Measurements from ENCODE around the gene MID1. TPM values are rescaled to one million over a fixed set of nuclear protein-coding genes. Genes with fewer than 3 reads are reported as not detected.
"Not testable (repeated sequence)": the region's sequence is repeated elsewhere in the genome, so short reads cannot be mapped to it uniquely, and the experiment has no call there.

The MID1 gene
- total RNA-seq, 1 donor from 2014 or later: 17.7 TPM

DNA sequence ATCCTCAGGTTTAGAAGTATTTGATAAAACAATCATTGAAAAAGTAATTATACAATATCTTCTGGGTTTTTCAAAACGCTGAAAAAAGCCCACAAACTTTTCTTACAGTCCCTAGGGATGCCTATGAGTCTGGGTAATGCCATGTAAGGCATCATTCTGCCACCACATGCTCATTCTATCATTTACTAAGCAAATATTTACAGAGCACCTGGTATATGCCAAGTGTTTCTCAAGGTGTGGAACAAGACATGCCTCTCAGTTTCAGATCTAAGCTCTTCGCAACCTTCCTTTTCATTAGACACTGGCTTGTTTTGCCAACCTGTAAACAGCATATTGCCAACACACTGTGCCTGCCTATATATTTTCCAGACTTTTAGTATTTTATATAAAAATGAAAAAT is 17.7 kb downstream of the MID1 start:
- Histone ChIP-seq H3K9ac (ENCODE audit: low read depth in 1 of 3, low read length in 3 of 3) (no peak overlapping the region), H3K27me3 (ENCODE audit: control insufficient read depth in 3 of 3, insufficient read depth in 3 of 3, low read length in 3 of 3) (no peaks in the 10 kb centered on the region), H3K27ac (ENCODE audit: low read depth, low read length) (no peak overlapping the region), H3K36me3 (ENCODE audit: control insufficient read depth in 3 of 3, insufficient read depth in 3 of 3, low read length in 3 of 3) (no peaks in the 10 kb centered on the region), H3K4me3 (ENCODE audit: low read length in 3 of 3) (no peak overlapping the region), H3K9me3 (ENCODE audit: control insufficient read depth in 3 of 3, low read length in 3 of 3) (no peaks in the 10 kb centered on the region), H3K4me1 (ENCODE audit: control insufficient read depth in 3 of 3, insufficient read depth in 3 of 3, low read length in 3 of 3) (no peaks in the 10 kb centered on the region)

DNA sequence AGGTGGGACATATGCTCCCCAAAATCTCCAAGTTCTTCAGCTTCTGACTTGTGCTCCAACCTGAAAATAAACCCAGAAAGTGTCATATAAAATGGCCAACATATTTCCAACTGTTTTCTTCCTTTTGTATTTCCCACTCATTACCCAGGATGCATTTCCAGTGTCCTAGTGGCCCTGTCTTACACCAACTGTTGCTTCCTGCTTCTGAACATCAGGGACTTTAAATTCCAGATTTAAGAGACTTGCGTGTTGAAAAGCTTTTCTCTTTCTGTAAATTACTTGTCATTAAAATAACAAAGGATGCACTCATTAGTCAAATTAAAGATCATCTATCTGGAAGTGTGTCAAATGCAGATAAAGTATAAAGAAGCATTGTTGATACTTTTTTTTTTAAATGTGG is 19.9 kb downstream of the MID1 start:
- H3K27me3 ChIP-seq (ENCODE audit: control insufficient read depth in 3 of 3, insufficient read depth in 3 of 3, low read length in 3 of 3): no peaks in the 10 kb centered on the region
- H3K9ac ChIP-seq (ENCODE audit: low read depth in 1 of 3, low read length in 3 of 3): no peak overlapping the region
- H3K4me3 ChIP-seq (ENCODE audit: low read length in 3 of 3): no peak overlapping the region
- no peak overlapping the region for H3K27ac ChIP-seq (ENCODE audit: low read depth, low read length)
- no peaks in the 10 kb centered on the region for H3K4me1 ChIP-seq (ENCODE audit: control insufficient read depth in 3 of 3, insufficient read depth in 3 of 3, low read length in 3 of 3)
- H3K36me3 ChIP-seq (ENCODE audit: control insufficient read depth in 3 of 3, insufficient read depth in 3 of 3, low read length in 3 of 3): no peaks in the 10 kb centered on the region
- no peaks in the 10 kb centered on the region for H3K9me3 ChIP-seq (ENCODE audit: control insufficient read depth in 3 of 3, low read length in 3 of 3)

GRCh38 chrX:10598540-10598939 is 21.8 kb downstream of the MID1 start:
- Histone ChIP-seq H3K9ac (ENCODE audit: low read depth in 1 of 3, low read length in 3 of 3) (no peak overlapping the region), H3K36me3 (ENCODE audit: control insufficient read depth in 3 of 3, insufficient read depth in 3 of 3, low read length in 3 of 3) (no peaks in the 10 kb centered on the region), H3K4me3 (ENCODE audit: low read length in 3 of 3) (no peak overlapping the region), H3K27ac (ENCODE audit: low read depth, low read length) (no peak overlapping the region), H3K9me3 (ENCODE audit: control insufficient read depth in 3 of 3, low read length in 3 of 3) (no peaks in the 10 kb centered on the region), H3K4me1 (ENCODE audit: control insufficient read depth in 3 of 3, insufficient read depth in 3 of 3, low read length in 3 of 3) (no peaks in the 10 kb centered on the region), H3K27me3 (ENCODE audit: control insufficient read depth in 3 of 3, insufficient read depth in 3 of 3, low read length in 3 of 3) (no peaks in the 10 kb centered on the region)

DNA sequence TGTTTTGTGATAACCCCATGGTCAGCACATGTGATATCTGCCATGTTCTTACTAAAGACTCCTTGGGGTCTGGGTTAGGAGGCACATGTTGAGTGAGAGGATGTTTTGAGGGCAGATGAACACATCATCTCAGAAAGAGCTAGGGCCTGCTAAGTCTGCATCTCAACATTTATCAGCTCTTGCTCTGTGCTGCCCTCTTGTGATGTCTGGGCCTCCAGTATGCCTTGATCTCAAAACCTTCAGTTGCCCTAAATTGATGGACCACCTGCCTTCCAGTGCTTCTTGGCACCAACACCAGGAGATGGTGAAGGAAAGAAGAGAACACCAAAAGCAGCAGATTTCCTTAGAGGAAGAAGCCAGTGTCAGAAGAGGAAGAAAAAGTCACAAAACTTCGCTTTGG is 22.5 kb downstream of the MID1 start:
- H3K27me3 ChIP-seq (ENCODE audit: control insufficient read depth in 3 of 3, insufficient read depth in 3 of 3, low read length in 3 of 3): no peaks in the 10 kb centered on the region
- no peak overlapping the region for H3K9ac ChIP-seq (ENCODE audit: low read depth in 1 of 3, low read length in 3 of 3)
- no peaks in the 10 kb centered on the region for H3K4me1 ChIP-seq (ENCODE audit: control insufficient read depth in 3 of 3, insufficient read depth in 3 of 3, low read length in 3 of 3)
- no peaks in the 10 kb centered on the region for H3K9me3 ChIP-seq (ENCODE audit: control insufficient read depth in 3 of 3, low read length in 3 of 3)
- no peaks in the 10 kb centered on the region for H3K36me3 ChIP-seq (ENCODE audit: control insufficient read depth in 3 of 3, insufficient read depth in 3 of 3, low read length in 3 of 3)
- H3K4me3 ChIP-seq (ENCODE audit: low read length in 3 of 3): no peak overlapping the region
- no peak overlapping the region for H3K27ac ChIP-seq (ENCODE audit: low read depth, low read length)

- no peaks in the 10 kb centered on the region for H3K27me3 ChIP-seq (ENCODE audit: control insufficient read depth in 3 of 3, insufficient read depth in 3 of 3, low read length in 3 of 3)
- no peak overlapping the region for H3K27ac ChIP-seq (ENCODE audit: low read depth, low read length)
- no peaks in the 10 kb centered on the region for H3K9me3 ChIP-seq (ENCODE audit: control insufficient read depth in 3 of 3, low read length in 3 of 3)
- H3K9ac ChIP-seq (ENCODE audit: low read depth in 1 of 3, low read length in 3 of 3): no peak overlapping the region
- H3K36me3 ChIP-seq (ENCODE audit: control insufficient read depth in 3 of 3, insufficient read depth in 3 of 3, low read length in 3 of 3): no peaks in the 10 kb centered on the region
- H3K4me3 ChIP-seq (ENCODE audit: low read length in 3 of 3): no peak overlapping the region
- H3K4me1 ChIP-seq (ENCODE audit: control insufficient read depth in 3 of 3, insufficient read depth in 3 of 3, low read length in 3 of 3): no peaks in the 10 kb centered on the region
Observed at GRCh38 chrX:10591363-10592335, 28.7 kb downstream of the MID1 start.

GRCh38 chrX:10589787-10590186 is 30.6 kb downstream of the MID1 start:
- not testable (repeated sequence) for H3K4me3 ChIP-seq (ENCODE audit: low read length in 3 of 3); H3K36me3 ChIP-seq (ENCODE audit: control insufficient read depth in 3 of 3, insufficient read depth in 3 of 3, low read length in 3 of 3); H3K27ac ChIP-seq (ENCODE audit: low read depth, low read length); H3K9me3 ChIP-seq (ENCODE audit: control insufficient read depth in 3 of 3, low read length in 3 of 3); H3K9ac ChIP-seq (ENCODE audit: low read depth in 1 of 3, low read length in 3 of 3); H3K4me1 ChIP-seq (ENCODE audit: control insufficient read depth in 3 of 3, insufficient read depth in 3 of 3, low read length in 3 of 3); H3K27me3 ChIP-seq (ENCODE audit: control insufficient read depth in 3 of 3, insufficient read depth in 3 of 3, low read length in 3 of 3)

DNA sequence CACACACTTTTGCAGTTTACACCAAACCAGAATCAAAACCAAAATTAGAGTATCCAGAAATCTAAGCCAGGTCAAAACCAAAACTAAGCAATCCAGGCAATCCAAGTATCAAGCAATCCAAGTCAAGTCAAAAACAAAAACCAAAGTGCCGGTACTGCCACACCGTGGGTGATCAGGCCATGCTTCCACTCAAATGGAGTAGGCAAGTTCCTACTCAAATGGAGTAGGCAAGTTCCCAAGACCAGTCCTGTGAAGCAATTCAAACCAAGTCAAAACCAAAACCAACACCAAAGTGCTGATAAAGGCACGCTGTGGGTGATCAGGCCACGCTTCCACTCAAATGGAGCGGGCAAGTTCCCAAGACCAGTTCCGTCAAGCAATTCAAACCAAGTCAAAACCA is 31.3 kb downstream of the MID1 start:
- Histone ChIP-seq H3K27ac (ENCODE audit: low read depth, low read length) (no peak overlapping the region), H3K4me3 (ENCODE audit: low read length in 3 of 3) (no peak overlapping the region), H3K9me3 (ENCODE audit: control insufficient read depth in 3 of 3, low read length in 3 of 3) (no peaks in the 10 kb centered on the region), H3K36me3 (ENCODE audit: control insufficient read depth in 3 of 3, insufficient read depth in 3 of 3, low read length in 3 of 3) (no peaks in the 10 kb centered on the region), H3K9ac (ENCODE audit: low read depth in 1 of 3, low read length in 3 of 3) (no peak overlapping the region), H3K4me1 (ENCODE audit: control insufficient read depth in 3 of 3, insufficient read depth in 3 of 3, low read length in 3 of 3) (no peaks in the 10 kb centered on the region), H3K27me3 (ENCODE audit: control insufficient read depth in 3 of 3, insufficient read depth in 3 of 3, low read length in 3 of 3) (no peaks in the 10 kb centered on the region)

DNA sequence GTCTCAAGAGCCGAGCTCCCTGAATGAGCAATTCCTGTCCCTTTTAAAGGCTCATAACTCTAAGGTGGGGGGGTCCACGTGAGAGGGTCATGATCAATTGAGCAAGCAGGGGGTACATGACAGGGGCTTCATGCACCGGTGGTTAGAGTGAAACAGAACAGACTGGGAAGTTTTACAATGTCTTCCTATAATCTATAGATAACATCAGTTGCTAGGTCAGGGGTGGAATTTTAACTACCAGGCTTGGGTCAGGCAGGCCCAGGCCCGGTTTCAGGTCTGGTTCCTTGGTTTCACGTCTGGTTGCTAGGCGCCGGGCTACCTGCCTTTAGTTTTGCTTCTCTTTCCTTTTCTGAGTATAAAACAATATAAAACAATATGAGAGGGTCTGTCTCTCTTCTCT is 35.5 kb downstream of the MID1 start:
- not testable (repeated sequence) for H3K4me1 ChIP-seq (ENCODE audit: control insufficient read depth in 3 of 3, insufficient read depth in 3 of 3, low read length in 3 of 3); H3K9ac ChIP-seq (ENCODE audit: low read depth in 1 of 3, low read length in 3 of 3); H3K27ac ChIP-seq (ENCODE audit: low read depth, low read length); H3K36me3 ChIP-seq (ENCODE audit: control insufficient read depth in 3 of 3, insufficient read depth in 3 of 3, low read length in 3 of 3); H3K27me3 ChIP-seq (ENCODE audit: control insufficient read depth in 3 of 3, insufficient read depth in 3 of 3, low read length in 3 of 3); H3K9me3 ChIP-seq (ENCODE audit: control insufficient read depth in 3 of 3, low read length in 3 of 3); H3K4me3 ChIP-seq (ENCODE audit: low read length in 3 of 3)

GRCh38 chrX:10582945-10583344 is 37.4 kb downstream of the MID1 start:
- no peak overlapping the region for H3K27ac ChIP-seq (ENCODE audit: low read depth, low read length)
- H3K4me3 ChIP-seq (ENCODE audit: low read length in 3 of 3): no peak overlapping the region
- H3K27me3 ChIP-seq (ENCODE audit: control insufficient read depth in 3 of 3, insufficient read depth in 3 of 3, low read length in 3 of 3): no peaks in the 10 kb centered on the region
- no peaks in the 10 kb centered on the region for H3K9me3 ChIP-seq (ENCODE audit: control insufficient read depth in 3 of 3, low read length in 3 of 3)
- H3K4me1 ChIP-seq (ENCODE audit: control insufficient read depth in 3 of 3, insufficient read depth in 3 of 3, low read length in 3 of 3): peaks cover 0 to 2% (median 0%) of the 10 kb centered on the region in 3 donors
- H3K9ac ChIP-seq (ENCODE audit: low read depth in 1 of 3, low read length in 3 of 3): no peak overlapping the region
- no peaks in the 10 kb centered on the region for H3K36me3 ChIP-seq (ENCODE audit: control insufficient read depth in 3 of 3, insufficient read depth in 3 of 3, low read length in 3 of 3)

- H3K9ac ChIP-seq (ENCODE audit: low read depth in 1 of 3, low read length in 3 of 3): no peak overlapping the region
- H3K27me3 ChIP-seq (ENCODE audit: control insufficient read depth in 3 of 3, insufficient read depth in 3 of 3, low read length in 3 of 3): no peaks in the 10 kb centered on the region
- H3K9me3 ChIP-seq (ENCODE audit: control insufficient read depth in 3 of 3, low read length in 3 of 3): no peaks in the 10 kb centered on the region
- H3K4me1 ChIP-seq (ENCODE audit: control insufficient read depth in 3 of 3, insufficient read depth in 3 of 3, low read length in 3 of 3): peaks cover 0 to 2% (median 0%) of the 10 kb centered on the region in 3 donors
- no peaks in the 10 kb centered on the region for H3K36me3 ChIP-seq (ENCODE audit: control insufficient read depth in 3 of 3, insufficient read depth in 3 of 3, low read length in 3 of 3)
- H3K4me3 ChIP-seq (ENCODE audit: low read length in 3 of 3): no peak overlapping the region
- no peak overlapping the region for H3K27ac ChIP-seq (ENCODE audit: low read depth, low read length)
Observed at GRCh38 chrX:10582215-10582733, 38.1 kb downstream of the MID1 start.
